Hepatocyte (in vitro differentiated cells): ENCODE measurements around the gene TSSK3. TPM values are rescaled to one million over a fixed set of nuclear protein-coding genes. Genes with fewer than 3 reads are reported as not detected.

Experiments
- DNase-seq: peaks from one replicate; pipeline ENCODE4 v3.0.0-alpha.2; 2016; ENCODE audit warnings: low spot score
- H2AFZ ChIP-seq: fragments of 200-600 bp; sonication (generic); 2 replicates; pipeline ENCODE4 v1.6.0; 2016; ENCODE audit warnings: antibody characterized with exemption, mild to moderate bottlenecking
- H3K27ac ChIP-seq: fragments of 200-600 bp; sonication (generic); 2 replicates; pipeline ENCODE4 v1.5.1; 2016; ENCODE audit warnings: mild to moderate bottlenecking
- H3K27me3 ChIP-seq: fragments of 200-600 bp; sonication (generic); 2 replicates; pipeline ENCODE4 v1.6.1; 2016
- H3K36me3 ChIP-seq: fragments of 200-600 bp; sonication (generic); replicated peaks from 2 replicates; pipeline ENCODE4 v1.5.1; 2016; ENCODE audit warnings: low read depth; ENCODE audit not compliant: insufficient read depth
- H3K4me1 ChIP-seq: fragments of 200-600 bp; sonication (generic); 2 replicates; pipeline ENCODE4 v1.5.1; 2016; ENCODE audit warnings: mild to moderate bottlenecking, moderate library complexity; ENCODE audit not compliant: insufficient read depth
- H3K4me2 ChIP-seq: fragments of 200-600 bp; sonication (generic); 2 replicates; pipeline ENCODE4 v1.6.0; 2016
- H3K4me3 ChIP-seq: fragments of 200-600 bp; sonication (generic); 2 replicates; pipeline ENCODE4 v1.5.1; 2016; ENCODE audit warnings: mild to moderate bottlenecking
- H3K79me2 ChIP-seq: fragments of 200-600 bp; sonication (generic); 2 replicates; pipeline ENCODE4 v1.6.0; 2017; ENCODE audit warnings: mild to moderate bottlenecking
- H3K9me2 ChIP-seq: fragments of 200-600 bp; sonication (generic); replicated peaks from 2 replicates; pipeline ENCODE4 v1.6.0; 2017; ENCODE audit warnings: mild to moderate bottlenecking; ENCODE audit not compliant: insufficient read depth
- H3K9me3 ChIP-seq: fragments of 200-600 bp; sonication (generic); 2 replicates; pipeline ENCODE4 v1.5.1; 2016; ENCODE audit warnings: low read depth, mild to moderate bottlenecking
- H4K20me1 ChIP-seq: fragments of 200-600 bp; sonication (generic); 2 replicates; pipeline ENCODE4 v1.6.0; 2016; ENCODE audit warnings: mild to moderate bottlenecking; ENCODE audit not compliant: insufficient read depth, poor library complexity, severe bottlenecking
- CTCF ChIP-seq: fragments of 200-600 bp; sonication (generic); IDR thresholded peaks from 2 replicates; pipeline ENCODE4 v1.5.1; 2016; ENCODE audit warnings: antibody characterized with exemption, mild to moderate bottlenecking; ENCODE audit not compliant: poor library complexity
- EZH2 ChIP-seq: fragments of 200-600 bp; sonication (generic); IDR thresholded peaks from 2 replicates; pipeline ENCODE4 v1.6.1; 2016; ENCODE audit warnings: antibody characterized with exemption, mild to moderate bottlenecking, borderline replicate concordance
- EZH2phosphoT487 ChIP-seq: fragments of 200-600 bp; sonication (generic); IDR thresholded peaks from one replicate; pipeline ENCODE4 v1.6.1; 2018; ENCODE audit warnings: antibody characterized with exemption, mild to moderate bottlenecking, low read depth, moderate library complexity; ENCODE audit not compliant: unreplicated experiment, severe bottlenecking
- whole genome bisulfite sequencing: methylation state at CpG from one replicate; pipeline ENCODE4 v1.1.6; 2016; ENCODE audit warnings: low lambda C conversion rate; ENCODE audit errors: missing lambda C conversion rate; 5-methylcytosine and 5-hydroxymethylcytosine counted together
- polyA plus RNA-seq: library from polyadenylated mRNA; unstranded; fragments of >200 nt; fragmentation: Nextera tagmentation; extraction: Ambion mirVana; gene quantifications from 2 replicates; pipeline ENCODE4 v1.2.1, GENCODE V29; 2016
- total RNA-seq: library from RNA; depleted of rRNA; stranded (reverse); fragments of >200 nt; gene quantifications from 2 replicates; pipeline ENCODE4 v1.2.3, GENCODE V29; 2014

TSSK3 gene
- total and polyA plus RNA-seq, 2 experiments from 2014 or later: 1.4 TPM

DNA sequence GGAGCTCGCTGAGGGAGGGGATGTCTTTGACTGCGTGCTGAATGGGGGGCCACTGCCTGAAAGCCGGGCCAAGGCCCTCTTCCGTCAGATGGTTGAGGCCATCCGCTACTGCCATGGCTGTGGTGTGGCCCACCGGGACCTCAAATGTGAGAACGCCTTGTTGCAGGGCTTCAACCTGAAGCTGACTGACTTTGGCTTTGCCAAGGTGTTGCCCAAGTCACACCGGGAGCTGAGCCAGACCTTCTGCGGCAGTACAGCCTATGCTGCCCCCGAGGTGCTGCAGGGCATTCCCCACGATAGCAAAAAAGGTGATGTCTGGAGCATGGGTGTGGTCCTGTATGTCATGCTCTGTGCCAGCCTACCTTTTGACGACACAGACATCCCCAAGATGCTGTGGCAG, 1.4 kb downstream of the TSSK3 start:
- no peaks in the 10 kb centered on the region for H4K20me1 ChIP-seq
- H3K27ac ChIP-seq: no peak overlapping the region
- no peaks in the 10 kb centered on the region for H3K27me3 ChIP-seq
- WGBS: 97% methylated on average over 12 of the region's 12 CpGs
- peaks cover 6% of the 10 kb centered on the region for H3K4me1 ChIP-seq
- H3K4me3 ChIP-seq: no peak overlapping the region
- no peak overlapping the region for H2AFZ ChIP-seq
- no peak for DNase-seq
- H3K36me3 ChIP-seq: no peaks in the 10 kb centered on the region
- no peaks in the 10 kb centered on the region for H3K9me2 ChIP-seq
- no peaks in the 10 kb centered on the region for H3K79me2 ChIP-seq
- no peak overlapping the region for H3K4me2 ChIP-seq
- no peaks in the 10 kb centered on the region for H3K9me3 ChIP-seq
- no peak for TF ChIP-seq EZH2
- no peak for TF ChIP-seq EZH2phosphoT487
- TF ChIP-seq CTCF: no peak

DNA sequence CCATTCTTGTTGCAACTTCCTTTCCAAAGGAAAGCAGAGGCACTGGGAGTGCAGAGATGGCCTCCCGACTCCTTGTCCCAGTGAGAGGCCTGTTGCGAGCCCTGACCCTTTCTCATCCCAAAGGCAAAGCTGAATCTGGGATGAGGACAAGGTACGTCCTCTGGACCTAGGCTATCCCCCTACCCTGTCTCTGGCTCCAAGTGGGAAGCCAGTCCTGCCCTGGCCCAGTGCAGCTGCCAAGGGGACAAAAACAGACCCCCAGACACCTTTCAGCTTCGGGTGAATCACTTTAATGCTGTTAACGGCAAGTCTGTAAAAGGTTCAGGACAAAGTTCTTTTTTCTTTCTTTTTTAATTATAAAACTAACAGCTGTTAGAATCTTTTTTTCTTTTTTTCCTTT, 2.5 kb downstream of the TSSK3 start:
- Histone ChIP-seq H3K4me2 (no peak overlapping the region), H3K4me1 (peaks cover 6% of the 10 kb centered on the region), H3K4me3 (no peak overlapping the region), H3K27me3 (no peaks in the 10 kb centered on the region), H4K20me1 (no peaks in the 10 kb centered on the region), H2AFZ (no peak overlapping the region), H3K36me3 (no peaks in the 10 kb centered on the region), H3K79me2 (no peaks in the 10 kb centered on the region), H3K9me3 (no peaks in the 10 kb centered on the region), H3K27ac (no peak overlapping the region), H3K9me2 (no peaks in the 10 kb centered on the region)
- WGBS: 97% methylated on average over 5 of the region's 5 CpGs
- DNase-seq: no peak
- TF ChIP-seq EZH2: no peak
- no peak for TF ChIP-seq EZH2phosphoT487
- TF ChIP-seq CTCF: no peak

DNA sequence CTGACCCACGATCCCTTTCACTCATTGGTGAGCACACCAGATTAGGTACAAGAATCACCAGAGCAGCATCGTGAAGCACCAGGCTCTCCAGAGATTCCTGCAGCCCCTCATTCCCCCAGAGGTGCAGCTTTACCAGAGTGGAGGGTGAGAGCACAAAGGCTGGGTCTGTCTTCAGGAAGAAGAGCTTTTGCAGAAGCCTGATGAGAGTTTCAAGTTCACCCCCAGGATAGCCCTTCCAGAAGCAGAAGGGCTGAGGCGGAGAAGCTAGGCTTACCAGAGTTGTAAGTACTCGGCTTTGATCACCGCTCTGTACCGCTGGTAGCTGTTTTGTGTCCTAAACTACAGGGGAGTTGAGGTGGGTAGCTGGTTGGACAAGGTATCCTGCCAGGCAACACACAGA, 3.1 kb downstream of the TSSK3 start:
- Histone ChIP-seq H3K4me1 (peaks cover 6% of the 10 kb centered on the region), H3K4me2 (no peak overlapping the region), H3K9me3 (no peaks in the 10 kb centered on the region), H3K36me3 (no peaks in the 10 kb centered on the region), H3K27me3 (no peaks in the 10 kb centered on the region), H4K20me1 (no peaks in the 10 kb centered on the region), H3K79me2 (no peaks in the 10 kb centered on the region), H3K4me3 (no peak overlapping the region), H3K27ac (no peak overlapping the region), H2AFZ (no peak overlapping the region), H3K9me2 (no peaks in the 10 kb centered on the region)
- 92% methylated on average over 6 of the region's 6 CpGs for WGBS
- no peak for TF ChIP-seq EZH2phosphoT487
- no peak for TF ChIP-seq EZH2
- no peak for DNase-seq

DNA sequence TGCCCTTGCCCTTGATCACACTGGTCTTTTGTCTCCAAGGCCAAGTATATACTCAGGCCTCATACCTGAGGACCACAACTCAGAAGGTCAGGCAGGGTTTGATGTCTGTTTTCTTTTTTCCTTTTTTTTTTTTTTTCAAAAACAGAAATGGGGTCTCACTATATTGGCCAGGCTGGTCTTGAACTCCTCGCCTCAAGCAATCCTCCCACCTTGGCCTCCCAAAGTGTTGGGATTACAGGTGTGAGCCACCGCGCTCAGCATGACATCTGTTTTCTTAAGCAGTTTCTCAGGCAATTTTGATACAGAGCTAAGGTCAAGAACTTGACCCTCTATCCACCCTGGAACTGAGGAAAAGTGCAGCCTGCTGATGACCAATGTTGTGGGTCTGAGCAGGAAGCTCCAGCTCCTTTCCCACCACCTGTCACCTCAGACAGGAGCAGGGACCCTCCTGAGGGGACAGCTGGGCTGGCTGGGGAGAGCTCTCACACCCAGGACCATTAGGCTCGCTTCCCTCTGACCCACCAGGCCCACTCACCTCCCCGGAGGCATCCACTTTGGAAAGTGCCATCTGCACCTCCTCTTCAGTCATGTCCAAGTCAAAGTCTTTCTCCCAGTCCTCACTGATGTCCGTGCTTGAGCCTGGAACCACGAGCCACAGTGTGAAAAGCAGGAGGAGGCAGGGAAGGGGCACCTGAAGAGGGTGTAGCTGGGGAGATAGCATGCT, 5.7 kb downstream of the TSSK3 start:
- H3K9me2 ChIP-seq: no peaks in the 10 kb centered on the region
- H4K20me1 ChIP-seq: no peaks in the 10 kb centered on the region
- H3K27ac ChIP-seq: no peak overlapping the region
- H3K27me3 ChIP-seq: no peaks in the 10 kb centered on the region
- no peak overlapping the region for H3K4me2 ChIP-seq
- H3K9me3 ChIP-seq: no peaks in the 10 kb centered on the region
- no peaks in the 10 kb centered on the region for H3K4me1 ChIP-seq
- H3K4me3 ChIP-seq: no peak overlapping the region
- no peaks in the 10 kb centered on the region for H3K36me3 ChIP-seq
- no peak overlapping the region for H2AFZ ChIP-seq
- DNase-seq: no peak
- TF ChIP-seq EZH2phosphoT487 (no peak), EZH2 (no peak), CTCF (no peak)
- no peaks in the 10 kb centered on the region for H3K79me2 ChIP-seq
- 97% methylated on average over 7 of the region's 7 CpGs for WGBS
